NCI-H510A treated with DMSO at 0.1 percent for 48 hours (cell line): ENCODE data around the gene ISY1.
"Not testable (repeated sequence)": the region's sequence is repeated elsewhere in the genome, so short reads cannot be mapped to it uniquely, and the experiment has no call there.

Experiments
- DNase-seq: peaks from one replicate; lab custom pipeline; 2025; lab: John Stamatoyannopoulos, UW

ISY1 gene

DNA sequence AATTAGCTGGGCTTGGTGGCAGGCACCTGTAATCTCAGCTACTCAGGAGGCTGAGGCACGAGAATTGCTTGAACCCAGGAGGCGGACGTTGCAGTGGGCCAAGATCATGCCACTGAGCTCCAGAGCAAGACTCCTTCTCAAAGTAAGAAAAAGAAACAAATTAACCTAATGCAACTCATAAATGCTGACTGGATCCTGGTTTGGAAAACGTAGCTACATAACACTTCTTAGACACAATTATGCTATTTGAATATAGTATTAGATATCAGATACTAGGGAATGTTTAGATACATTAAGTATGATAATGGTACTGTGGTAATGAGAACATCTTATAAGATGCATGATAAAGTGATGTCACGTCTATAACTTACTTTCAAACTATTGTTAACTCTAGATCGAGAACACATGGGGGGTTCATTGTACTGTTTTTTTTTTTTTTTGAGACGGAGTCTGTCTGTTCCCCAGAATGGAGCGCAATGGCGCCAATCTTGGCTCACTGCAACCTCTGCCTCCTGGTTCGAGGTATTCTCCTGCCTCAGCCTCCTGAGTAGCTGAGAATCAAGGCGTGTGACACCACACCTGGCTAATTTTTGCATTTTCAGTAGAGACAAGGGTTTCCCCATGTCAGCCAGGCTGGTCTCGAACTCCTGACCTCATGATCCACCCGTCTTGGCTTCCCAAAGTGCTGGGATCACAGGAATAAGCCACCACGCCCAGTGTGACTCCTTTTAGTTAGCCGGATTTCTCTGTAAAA lies 5.9 kb upstream of the ISY1 start:
- DNase-seq, result no peak

DNA sequence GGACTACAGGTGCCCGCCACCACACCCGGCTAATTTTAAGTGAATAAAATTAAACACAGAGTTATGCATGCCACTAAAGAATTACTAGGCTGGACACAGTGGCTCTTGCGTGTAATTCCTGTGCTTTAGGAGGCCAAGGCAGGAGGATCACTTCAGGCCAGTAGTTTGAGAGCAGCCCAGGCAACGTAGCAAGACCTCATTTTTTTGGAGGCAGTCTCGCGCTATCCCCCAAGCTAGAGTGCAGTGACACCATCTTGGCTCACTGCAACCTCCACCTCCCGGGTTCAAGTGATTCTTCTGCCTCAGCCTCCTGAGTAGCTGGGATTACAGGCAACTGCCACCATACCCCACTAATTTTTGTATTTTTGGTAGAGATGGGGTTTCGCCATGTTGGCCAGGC lies 4.7 kb upstream of the ISY1 start:
- DNase-seq, result not testable (repeated sequence)

DNA sequence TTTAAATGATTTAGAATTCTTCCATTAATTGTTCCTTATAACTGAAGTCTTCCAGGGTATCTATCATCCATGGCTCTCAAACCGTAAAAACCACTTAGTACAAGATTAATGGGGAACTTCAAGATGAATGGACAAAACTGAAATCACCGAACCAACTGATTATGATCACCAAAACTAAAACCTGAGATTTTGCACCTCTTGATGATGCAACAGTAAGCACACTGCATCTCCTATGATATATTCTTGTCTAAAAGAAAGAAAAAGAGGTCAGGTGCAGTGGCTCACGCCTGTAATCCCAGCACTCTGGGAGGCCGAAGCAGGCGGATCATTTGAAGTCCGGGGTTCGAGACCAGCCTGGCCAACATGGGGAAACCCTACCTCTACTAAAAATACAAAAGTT lies 3.6 kb upstream of the ISY1 start:
- DNase-seq, result no peak

DNA sequence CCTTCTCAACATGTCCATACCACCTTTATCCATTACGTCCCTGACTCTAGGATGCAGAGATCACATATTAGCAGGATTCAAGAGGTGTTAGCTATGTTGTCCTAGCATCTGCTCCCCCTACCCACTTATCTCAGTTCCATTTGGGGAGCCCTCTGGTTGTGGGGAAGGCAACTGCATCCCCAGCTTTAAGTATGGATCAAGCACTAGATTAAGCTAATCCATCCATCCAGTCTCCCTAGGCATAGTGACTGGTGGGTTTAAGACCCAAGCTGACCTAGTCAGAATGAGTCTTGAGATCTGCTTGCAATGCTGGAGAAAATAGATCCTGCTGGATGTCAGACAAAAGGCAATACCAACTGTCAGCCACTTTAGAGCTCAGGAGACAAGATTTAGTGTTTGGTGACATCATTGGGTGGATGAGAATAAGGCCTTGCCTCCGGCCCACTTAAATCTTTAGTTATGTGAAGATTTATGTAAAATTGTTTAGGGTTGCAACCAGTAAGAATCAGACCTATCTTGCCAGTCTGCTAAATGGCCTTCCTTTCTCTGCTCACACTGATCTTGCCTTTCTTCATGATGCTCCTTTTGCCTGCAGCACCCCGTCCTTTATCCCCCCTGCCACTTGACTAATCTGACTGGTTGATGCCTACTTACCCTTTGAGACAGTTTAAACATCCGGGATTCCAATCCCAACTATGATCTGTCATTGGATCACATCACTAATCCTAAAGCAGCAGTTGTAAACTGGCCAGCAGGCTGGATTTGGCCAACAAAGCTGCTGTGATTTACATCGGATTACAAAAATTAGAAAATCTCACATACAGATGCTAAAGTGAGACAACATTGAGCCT lies 2.1 kb upstream of the ISY1 start:
- no peak for DNase-seq

DNA sequence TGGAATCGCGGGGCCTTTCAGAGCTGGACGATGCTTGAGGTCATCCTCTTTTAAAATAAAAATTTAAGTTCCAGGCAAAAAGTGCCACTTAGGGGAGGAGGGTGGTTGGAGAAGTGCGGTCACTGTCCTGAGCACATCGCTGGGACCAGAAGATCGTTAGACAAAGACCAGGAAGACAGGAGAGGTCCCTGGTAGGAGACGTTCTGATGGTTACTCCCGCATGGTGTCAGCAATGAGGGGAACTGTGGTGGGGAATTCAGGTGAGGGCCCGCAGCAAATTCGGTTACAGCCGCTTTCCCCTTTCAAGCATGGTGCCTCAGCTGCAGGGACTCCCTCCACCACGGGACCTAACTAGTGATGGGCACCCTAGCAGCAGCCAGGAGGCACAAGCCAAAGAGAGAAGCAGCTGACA lies 1.0 kb upstream of the ISY1 start:
- DNase-seq, result no peak

DNA sequence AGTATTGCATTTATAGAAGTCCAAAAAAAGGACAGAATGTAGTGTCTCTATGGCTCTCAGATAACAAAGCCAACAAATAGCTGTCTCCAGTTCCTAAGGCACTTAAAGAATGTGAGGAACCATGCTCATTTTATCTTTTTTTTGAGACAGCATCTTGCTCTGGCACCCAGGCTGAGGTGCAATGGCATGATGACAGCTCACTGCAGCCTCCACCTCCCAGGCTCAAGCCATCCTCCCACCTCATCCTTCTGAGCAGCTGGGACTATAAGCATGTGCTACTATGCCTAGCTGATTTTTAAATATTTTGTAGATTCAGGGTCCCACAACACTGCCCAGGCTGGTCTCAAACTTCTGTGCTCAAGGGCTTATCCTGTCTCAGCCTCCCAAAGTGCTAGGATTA lies 16.1 kb downstream of the ISY1 start:
- no peak for DNase-seq

DNA sequence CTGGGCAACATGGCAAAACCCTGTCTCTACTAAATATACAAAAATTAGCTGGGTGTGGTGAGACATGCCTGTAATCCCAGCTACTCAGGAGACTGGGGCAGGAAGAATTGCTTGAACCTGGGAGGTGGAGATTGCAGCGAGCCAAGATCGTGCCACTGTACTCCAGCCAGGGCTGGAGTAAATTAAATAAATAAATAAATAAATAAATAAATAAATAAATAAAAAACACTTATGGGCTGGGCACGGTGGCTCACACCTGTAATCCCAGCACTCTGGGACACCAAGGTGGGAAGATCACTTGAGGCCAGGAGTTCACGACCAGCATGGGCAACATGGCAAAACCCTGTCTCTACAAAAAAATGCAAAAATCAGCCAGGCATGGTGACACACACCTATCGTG lies 19.9 kb downstream of the ISY1 start:
- not testable (repeated sequence) for DNase-seq

DNA sequence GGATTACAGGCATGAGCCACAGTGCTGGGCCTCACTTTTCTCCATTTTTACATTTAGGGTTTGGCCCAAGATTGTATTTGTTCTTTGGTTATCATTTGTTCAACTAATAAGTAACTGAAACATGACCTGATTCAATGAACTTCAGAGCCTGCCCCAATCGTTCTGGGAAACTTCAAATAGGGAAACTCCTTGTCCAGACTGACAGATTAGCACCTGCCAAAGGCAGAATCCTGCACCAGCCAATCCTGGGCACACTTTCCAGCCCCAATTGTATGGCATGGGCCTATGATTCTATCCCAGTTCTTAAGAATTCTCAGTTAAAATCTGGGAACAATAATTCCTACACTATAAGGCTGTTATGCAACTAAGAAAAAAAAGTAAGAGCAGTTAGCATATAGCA lies 21.0 kb downstream of the ISY1 start:
- DNase-seq, result no peak

DNA sequence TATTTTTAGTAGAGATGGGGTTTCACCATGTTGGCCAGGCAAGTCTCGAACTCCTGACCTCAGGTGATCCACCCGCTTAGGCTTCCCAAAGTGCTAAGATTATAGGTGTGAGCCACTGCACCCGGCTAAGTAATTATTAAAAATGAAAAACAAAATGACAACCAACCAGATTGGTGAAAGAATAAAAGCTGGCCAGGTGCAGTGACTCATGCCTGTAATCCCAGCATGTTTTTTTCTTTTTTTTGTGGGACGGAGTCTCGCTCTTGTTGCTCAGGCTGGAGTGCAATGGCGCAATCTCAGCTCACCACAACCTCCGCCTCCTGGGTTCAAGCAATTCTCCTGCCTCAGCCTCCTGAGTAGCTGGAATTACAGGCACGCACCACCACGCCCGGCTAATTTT lies 24.6 kb downstream of the ISY1 start:
- DNase-seq, result not testable (repeated sequence)

DNA sequence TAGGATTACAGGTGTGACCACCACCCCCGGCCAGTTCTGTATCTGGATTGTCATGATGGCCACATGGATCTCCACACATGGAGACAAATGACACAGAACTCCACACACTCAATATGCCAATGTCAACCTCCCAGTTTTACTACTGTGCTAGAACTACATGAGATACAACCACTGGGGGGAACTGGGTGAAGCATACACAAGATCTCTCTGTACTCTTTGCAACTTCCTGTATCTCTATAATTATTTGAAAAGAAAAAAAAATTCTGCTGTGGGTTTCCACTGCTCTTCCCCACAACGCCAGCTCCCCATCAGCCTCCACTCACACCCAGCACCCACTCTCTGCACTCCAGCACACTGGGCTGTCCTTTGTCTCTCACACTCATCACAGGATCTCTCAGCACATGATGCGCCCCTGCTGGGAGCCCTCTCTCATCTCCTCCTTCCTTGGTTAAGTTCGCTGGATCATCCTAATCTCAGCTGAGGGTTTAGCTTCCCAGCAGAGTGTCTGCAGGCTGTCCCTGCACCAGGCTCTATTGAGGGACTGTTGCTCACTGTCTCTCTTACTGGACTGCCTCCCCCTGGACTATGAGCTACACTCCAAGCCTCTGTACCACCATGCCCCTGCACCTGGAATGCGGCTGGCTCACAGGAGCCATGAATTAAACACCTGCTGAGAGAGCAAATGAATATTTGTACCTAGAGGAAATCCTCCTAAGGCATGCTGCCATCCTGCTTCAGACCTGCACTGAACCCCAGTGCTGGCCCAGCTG lies 28.6 kb downstream of the ISY1 start:
- no peak for DNase-seq

DNA sequence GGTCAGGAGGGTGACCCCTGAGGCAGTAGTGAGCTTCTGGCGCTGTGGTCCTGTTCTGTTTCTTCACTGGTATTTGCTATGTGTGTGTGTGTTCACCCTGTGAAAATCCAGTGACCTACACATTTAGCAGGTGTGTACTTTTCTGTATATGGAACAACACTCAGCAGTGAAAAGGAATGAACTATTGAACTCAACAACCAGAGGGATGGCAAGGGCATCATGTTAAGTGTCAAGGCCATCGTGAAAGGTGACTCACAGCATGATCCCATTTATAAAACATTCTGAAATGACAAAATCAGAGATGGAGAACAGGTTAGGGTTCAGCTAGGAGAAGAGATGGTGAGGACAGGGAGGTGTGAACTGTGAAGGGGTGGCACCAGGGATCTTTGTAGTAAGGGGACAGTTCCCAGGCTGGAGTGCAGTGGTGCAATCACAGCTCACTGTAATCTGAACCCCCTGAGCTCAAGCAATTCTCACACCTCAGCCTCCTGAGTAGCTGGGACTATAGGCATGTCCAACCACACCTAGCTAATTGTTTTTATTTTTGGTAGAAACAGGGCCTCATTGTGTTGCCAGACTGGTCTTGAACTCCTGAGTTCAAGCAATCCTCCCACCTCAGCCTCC lies 29.3 kb downstream of the ISY1 start:
- DNase-seq, result no peak

DNA sequence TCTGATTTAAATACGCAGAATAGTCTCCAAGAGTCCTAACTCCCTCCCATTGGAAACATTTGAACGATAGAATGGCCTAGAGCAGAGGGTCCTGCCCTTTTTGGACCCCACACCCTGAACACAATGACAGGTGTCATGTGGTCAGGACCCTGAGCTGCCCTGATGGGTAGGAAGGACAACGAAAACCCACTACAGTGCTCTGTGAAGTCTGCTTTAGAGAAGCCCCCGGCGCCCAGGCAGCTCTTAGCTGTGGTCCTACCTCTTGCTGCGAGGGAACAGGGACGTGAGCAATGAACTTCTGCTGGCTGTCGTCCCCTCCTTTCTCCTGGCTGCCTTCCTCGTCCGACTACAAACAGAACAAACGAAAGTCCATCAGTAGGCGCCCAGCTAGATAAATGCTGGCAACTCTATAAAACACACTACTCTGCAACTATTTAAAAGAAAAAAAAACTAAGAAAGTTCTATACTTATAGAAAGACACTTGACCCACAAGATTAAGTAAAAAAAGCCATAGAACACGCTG lies 30.5 kb downstream of the ISY1 start:
- no peak for DNase-seq

DNA sequence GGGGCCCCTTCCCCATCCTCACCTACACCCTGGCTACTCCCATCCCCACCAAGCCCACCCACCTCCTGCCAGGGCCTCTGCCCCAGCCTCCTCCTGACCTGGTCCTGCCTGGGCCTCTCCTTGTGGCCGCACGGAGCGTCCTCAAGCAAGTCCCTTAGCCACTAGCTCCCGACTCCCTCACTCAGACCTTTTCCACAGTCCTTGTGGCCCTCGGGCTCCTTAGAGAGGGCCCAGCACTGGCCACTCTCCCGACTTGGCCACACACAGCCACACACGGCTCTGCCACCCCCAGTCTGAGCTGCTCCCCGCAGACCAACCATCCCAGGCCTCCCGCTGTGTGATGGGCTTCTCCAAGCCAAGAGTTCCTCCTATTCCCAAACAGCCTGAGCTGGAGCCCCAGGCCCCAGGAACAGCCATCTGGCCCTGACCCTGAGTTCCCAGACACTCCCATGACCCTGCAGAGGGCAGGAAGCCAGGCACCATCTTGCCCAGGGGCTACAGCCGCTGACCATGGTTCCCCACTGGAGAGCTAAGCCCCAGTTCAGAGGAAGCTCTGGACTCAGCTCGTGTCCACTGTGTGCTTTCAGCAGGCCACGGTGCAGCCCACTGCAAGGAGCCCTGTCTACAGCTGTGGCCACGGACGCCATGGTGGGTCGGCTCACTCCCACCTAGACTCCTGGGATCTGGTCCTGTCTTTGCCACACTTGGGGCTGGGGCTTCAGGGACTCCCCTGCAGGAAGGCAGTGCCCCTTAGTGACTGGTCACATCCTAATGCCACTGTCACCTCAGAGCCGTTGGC lies 32.3 kb downstream of the ISY1 start:
- DNase-seq, result no peak

DNA sequence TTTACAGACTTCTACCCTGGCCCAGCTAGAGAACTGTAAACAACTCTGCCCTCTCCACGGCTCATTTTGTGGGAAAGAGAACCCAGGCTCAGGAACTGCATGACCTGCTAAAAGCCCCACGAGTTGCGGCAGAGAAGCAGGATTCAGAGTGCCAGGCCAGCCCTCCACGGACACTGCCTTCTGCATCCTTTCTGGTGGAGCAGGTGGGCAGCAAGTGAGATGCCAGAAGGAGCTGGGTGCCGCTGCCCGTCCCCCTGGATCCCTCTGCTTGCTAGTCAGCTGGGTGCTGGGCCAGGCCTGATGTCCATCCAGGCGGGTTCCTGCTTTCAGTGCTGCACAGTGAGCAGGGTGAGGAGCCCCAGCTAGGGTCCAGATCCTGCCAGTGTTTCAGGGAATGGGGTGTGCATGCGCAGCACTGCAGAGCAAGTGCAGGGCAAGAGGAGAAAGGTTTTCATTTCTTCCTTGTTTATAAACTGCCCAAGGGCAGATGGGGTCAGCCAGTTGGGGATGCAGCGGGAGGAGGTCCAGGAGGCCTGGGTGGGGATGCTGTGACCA lies 34.1 kb downstream of the ISY1 start:
- DNase-seq, result no peak

DNA sequence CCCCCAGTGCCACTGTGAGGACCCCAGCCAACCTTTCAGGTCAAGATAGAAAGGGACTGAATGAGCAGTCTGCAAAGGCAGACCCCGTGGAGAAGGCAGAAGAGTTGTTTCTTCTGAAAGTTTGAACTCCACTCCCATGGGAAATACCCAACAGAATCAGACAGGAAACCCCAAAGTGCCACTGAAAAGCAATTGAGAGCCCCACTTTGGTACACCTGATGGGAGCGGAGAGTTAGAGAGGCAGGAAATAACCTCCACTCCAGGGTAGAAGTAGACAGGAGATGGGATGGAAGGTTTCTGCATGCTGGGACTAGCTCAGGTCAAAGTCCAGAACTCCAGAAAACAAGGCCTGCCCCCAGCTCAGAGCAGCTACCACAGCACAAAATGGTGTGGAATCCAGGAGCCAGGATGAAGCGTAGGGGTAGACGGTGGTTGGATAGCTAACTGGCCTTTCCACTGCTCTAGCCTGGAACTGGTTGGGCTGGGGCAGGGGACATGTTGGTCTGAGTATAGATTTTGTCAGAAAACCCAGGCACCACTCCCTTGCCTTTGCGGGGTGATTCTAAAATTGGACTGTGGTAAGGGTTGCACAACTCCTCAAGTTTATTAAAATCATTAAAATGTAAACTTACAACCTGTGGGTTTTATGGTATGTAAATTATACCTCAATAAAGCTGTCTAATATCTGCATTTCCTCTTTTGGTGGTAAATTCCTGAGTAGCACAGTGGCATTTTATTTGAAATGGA lies 37.4 kb downstream of the ISY1 start:
- no peak for DNase-seq

DNA sequence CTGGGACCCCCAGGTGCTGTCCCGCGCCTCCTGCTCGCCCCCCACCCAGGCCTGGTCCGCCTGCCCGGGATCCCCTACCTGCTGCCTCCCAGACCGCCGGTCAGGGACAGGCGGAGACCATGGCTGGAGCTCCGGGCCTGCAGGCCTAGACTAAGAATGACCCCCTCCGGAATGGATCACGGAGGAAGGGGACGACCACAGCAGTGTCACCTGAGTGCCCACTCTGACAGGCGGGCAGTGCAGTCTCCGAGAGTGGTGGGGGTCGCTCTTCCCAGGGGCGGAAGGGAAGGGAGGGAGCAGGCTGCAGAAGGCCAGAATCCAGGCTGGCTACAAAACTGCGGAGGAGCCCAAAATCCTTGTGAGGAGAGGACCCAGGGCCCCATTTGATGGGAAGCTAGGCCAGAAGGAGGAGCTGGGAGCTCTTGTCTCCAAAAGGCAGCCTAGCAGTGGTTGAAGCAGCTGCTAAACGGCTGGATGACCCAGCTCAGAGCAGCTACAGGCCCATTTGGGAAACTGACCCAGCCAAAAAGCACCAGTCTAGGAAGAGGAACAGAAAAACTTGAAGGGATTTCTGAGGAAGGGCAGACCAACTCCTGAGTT lies 38.4 kb downstream of the ISY1 start:
- DNase-seq, result no peak

DNA sequence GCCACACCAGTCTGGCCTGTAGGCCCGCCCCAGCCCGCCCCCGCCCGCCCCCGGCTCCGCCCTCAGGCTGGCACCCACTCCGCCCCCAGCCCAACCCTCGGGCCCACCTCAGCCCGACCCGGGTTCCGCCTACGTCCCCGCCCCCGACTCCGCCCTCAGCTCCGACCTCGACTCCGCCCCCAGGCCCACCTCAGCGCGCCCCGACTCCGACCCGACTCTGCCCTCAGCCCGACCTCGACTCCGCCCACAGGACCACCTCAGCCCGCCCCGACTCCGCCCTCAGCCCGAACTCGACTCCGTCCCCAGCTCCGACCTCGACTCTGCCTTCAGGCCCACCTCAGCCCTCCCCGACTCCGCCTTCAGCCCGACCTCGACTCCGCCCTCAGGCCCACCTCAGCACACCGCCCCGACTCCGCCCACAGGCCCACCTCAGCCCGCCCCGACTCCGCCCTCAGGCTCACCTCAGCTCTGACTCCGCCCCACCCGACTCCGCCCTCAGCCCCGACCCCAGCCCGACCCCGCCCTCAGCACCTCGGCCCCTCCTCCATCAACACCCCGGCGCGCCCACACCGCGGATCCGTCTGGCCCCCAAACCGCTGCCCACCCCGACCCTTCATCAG lies 39.0 kb downstream of the ISY1 start, which contains the start of gene RAB43:
Gene RAB43 (minus strand): TSS at position 13 of the 620 bp plus-strand sequence. CDS start 315 bp downstream, outside the sequence.
- DNase-seq, result no peak

DNA sequence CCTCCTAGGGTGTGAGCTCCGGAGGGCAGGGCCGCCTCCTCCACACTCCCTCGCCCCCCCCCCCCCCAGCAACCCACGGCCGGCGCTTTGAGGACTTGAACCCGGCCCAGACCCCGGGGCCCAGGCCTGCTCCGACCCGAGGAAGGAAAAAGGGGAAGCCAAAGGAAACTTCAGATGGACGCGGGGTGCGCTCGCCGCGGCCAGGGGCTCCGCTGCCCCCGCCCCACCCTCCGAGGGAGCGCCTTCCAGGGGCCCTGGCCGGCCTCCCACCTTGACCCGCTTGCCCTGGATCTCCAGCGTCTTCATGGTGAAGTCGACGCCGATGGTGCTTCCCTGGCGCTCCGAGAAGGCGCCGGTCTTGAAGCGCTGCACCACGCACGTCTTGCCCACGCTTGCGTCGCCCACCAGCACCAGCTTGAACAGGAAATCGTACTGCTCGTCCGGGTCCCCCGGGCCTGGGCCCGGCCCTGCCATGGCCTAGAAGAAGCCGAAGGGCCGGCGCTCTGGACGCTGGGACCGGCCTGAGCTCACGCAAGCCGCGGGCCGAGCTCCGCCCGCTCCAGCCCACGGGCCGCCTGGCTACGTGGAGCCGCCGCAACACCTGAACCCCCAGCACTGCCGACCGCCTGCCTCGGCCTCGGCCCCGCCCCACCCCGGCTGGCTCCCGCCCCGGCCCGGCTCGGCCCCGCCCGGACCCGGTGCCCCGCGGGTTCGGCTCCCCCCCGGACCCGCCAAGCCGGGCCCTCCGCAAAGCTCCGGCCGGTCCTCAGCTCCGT lies 39.7 kb downstream of the ISY1 start:
- no peak for DNase-seq
